Measurements from ENCODE around the gene ACADM. TPM values are rescaled to one million over a fixed set of nuclear protein-coding genes. Genes with fewer than 3 reads are reported as not detected.
"Not testable (repeated sequence)": the region's sequence is repeated elsewhere in the genome, so short reads cannot be mapped to it uniquely, and the experiment has no call there.

Gene ACADM
- total RNA-seq, 3 donors from 2014 or later, result 59.3 to 79.5 (median 78.6) TPM

- no peak for TF ChIP-seq CTCF (IDR thresholded peaks at IDR 0.05)
- Histone ChIP-seq H3K36me3 (ENCODE audit: low read depth) (peaks cover 5% of the 10 kb centered on the region), H3K4me1 (ENCODE audit: low read depth) (no peaks in the 10 kb centered on the region), H3K4me3 (no peak overlapping the region), H3K9me3 (no peaks in the 10 kb centered on the region)
- intact Hi-C loops (cut with DNase I, micrococcal nuclease), result no loop called here
- no peak for DNase-seq
- ATAC-seq, result no peak
Observed at GRCh38 chr1:75797273-75797588, 72.7 kb downstream of the ACADM start.

GRCh38 chr1:75797606-75798216 lies 73.2 kb downstream of the ACADM start:
- Histone ChIP-seq H3K36me3 (ENCODE audit: low read depth) (peaks cover 5% of the 10 kb centered on the region), H3K4me3 (no peak overlapping the region), H3K9me3 (no peaks in the 10 kb centered on the region), H3K4me1 (ENCODE audit: low read depth) (no peaks in the 10 kb centered on the region)
- no peak for TF ChIP-seq CTCF (IDR thresholded peaks at IDR 0.05)
- intact Hi-C loops (cut with DNase I, micrococcal nuclease), result no loop called here
- ATAC-seq (no peak), DNase-seq (no peak)

GRCh38 chr1:75801480-75801879 lies 77.0 kb downstream of the ACADM start:
- H3K4me1 ChIP-seq (ENCODE audit: low read depth); H3K4me3 ChIP-seq; H3K36me3 ChIP-seq (ENCODE audit: low read depth); DNase-seq; H3K9me3 ChIP-seq; ATAC-seq; intact Hi-C loops (cut with DNase I, micrococcal nuclease): not testable (repeated sequence)

- Histone ChIP-seq H3K4me1 (ENCODE audit: low read depth) (no peaks in the 10 kb centered on the region), H3K9me3 (no peaks in the 10 kb centered on the region), H3K4me3 (no peak overlapping the region), H3K36me3 (ENCODE audit: low read depth) (no peaks in the 10 kb centered on the region)
- DNase-seq, result no peak
- no peak for TF ChIP-seq CTCF (IDR thresholded peaks at IDR 0.05)
- intact Hi-C loops (cut with DNase I, micrococcal nuclease), result no loop called here
- no peak for ATAC-seq
Observed at GRCh38 chr1:75808921-75809320, 84.4 kb downstream of the ACADM start.

GRCh38 chr1:75810113-75810512 lies 85.6 kb downstream of the ACADM start:
- DNase-seq (peak in 2 of 3 donors; percentile 24 to 27), ATAC-seq (peak; percentile 53)
- intact Hi-C loops (cut with DNase I, micrococcal nuclease); H3K36me3 ChIP-seq (ENCODE audit: low read depth); H3K9me3 ChIP-seq; H3K4me1 ChIP-seq (ENCODE audit: low read depth); H3K4me3 ChIP-seq: not testable (repeated sequence)

GRCh38 chr1:75811211-75811981 lies 86.9 kb downstream of the ACADM start:
- ATAC-seq, result peak; percentile 63
- H3K9me3 ChIP-seq, result no peaks in the 10 kb centered on the region
- no peak for TF ChIP-seq CTCF (IDR thresholded peaks at IDR 0.05)
- intact Hi-C loops (cut with DNase I, micrococcal nuclease), result no loop called here
- H3K4me1 ChIP-seq (ENCODE audit: low read depth), result no peaks in the 10 kb centered on the region
- H3K36me3 ChIP-seq (ENCODE audit: low read depth), result no peaks in the 10 kb centered on the region
- H3K4me3 ChIP-seq, result no peak overlapping the region
- no peak for DNase-seq

All from mucosa of descending colon (tissue), 3 donors.